Nephron (organoid): ENCODE results near the gene MEIOSIN.

Source experiments
- H3K27ac Mint-ChIP-seq, 3 experiments: 2 replicates each; pipeline ENCODE4 v1.8.0; 2020; ENCODE audit warnings: mixed read lengths in 3 of 3, mild to moderate bottlenecking in 2 of 3, moderate library complexity in 1 of 3
- H3K27me3 Mint-ChIP-seq: 2 replicates; pipeline ENCODE4 v1.8.0; 2021; ENCODE audit warnings: low read depth, mild to moderate bottlenecking, moderate library complexity, mixed read lengths
- H3K36me3 Mint-ChIP-seq: 2 replicates; pipeline ENCODE4 v1.8.0; 2020; ENCODE audit warnings: low read depth, mixed read lengths
- H3K4me1 Mint-ChIP-seq: 2 replicates; pipeline ENCODE4 v1.8.0; 2020; ENCODE audit warnings: mixed read lengths
- H3K4me3 Mint-ChIP-seq, 3 experiments: 2 replicates each; pipeline ENCODE4 v1.8.0; 2020; ENCODE audit warnings: mild to moderate bottlenecking in 3 of 3, mixed read lengths in 3 of 3, moderate library complexity in 2 of 3
- H3K9me3 Mint-ChIP-seq: 2 replicates; pipeline ENCODE4 v1.8.0; 2020; ENCODE audit warnings: mixed read lengths
- CTCF ChIP-seq, 3 experiments: fragments of 200-600 bp; sonication (generic); IDR thresholded peaks; one replicate each; pipeline ENCODE4 v1.5.0; 2021; ENCODE audit warnings: antibody characterized with exemption in 3 of 3; ENCODE audit not compliant: unreplicated experiment in 3 of 3

Gene MEIOSIN

DNA sequence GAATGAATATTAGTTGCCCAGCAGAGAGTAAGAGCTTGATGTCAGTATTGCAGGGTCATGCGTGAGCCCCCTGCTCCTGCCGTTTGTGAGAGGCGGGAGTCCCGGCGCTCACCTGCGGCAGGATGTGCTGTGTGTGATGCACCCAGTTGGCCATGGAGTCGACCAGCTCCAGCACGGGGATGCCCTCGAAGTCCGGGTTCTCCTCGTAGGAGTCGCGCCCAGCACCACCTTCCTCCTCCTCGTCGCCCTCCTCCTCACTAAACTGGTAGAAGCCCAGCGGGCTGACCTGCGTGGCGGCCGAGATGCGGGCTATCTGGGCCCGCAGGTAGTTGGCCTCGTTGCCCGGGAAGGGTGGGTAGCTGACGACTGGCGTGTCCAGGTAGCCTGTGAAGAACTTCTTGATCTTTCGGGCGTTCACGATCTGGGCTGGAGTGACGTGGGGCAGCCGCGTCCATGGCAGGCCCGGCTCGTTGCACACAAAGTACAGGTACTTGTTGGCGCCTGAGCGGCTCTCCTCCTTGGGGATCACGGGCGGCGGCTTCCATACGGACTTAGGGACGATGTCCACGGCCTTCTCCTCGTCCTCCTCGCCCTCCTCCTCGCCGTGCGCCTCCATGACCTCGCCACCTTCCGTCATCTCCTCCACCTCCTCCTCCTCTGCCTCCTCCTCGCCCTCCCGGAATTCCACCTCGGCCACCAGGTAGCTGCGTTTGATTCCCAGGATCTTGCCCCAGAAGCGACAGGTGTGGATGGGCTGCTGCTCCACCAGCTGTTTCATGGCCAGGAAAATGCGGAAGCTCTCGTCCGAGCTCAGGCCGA is 71.1 kb downstream of the MEIOSIN start:
- H3K36me3 Mint-ChIP-seq = no peaks in the 10 kb centered on the region
- no peak for TF ChIP-seq CTCF (IDR thresholded peaks at IDR 0.05; ENCODE audit: unreplicated experiment in 3 of 3)
- H3K4me1 Mint-ChIP-seq = peaks cover 6% of the 10 kb centered on the region
- H3K27me3 Mint-ChIP-seq = peaks cover 11% of the 10 kb centered on the region
- H3K9me3 Mint-ChIP-seq = no peaks in the 10 kb centered on the region
- no peak overlapping the region for H3K27ac Mint-ChIP-seq
- H3K4me3 Mint-ChIP-seq = no peak overlapping the region

GRCh38 chr19:45804959-45805230 is 71.7 kb downstream of the MEIOSIN start:
- Mint-ChIP-seq H3K27ac (no peak overlapping the region), H3K36me3 (no peaks in the 10 kb centered on the region), H3K27me3 (peaks cover 11% of the 10 kb centered on the region), H3K4me1 (peaks cover 10% of the 10 kb centered on the region), H3K4me3 (no peak overlapping the region), H3K9me3 (no peaks in the 10 kb centered on the region)
- TF ChIP-seq CTCF (IDR thresholded peaks at IDR 0.05; ENCODE audit: unreplicated experiment in 3 of 3) = no peak

- H3K36me3 Mint-ChIP-seq = no peaks in the 10 kb centered on the region
- H3K9me3 Mint-ChIP-seq = no peaks in the 10 kb centered on the region
- TF ChIP-seq CTCF (IDR thresholded peaks at IDR 0.05; ENCODE audit: unreplicated experiment in 3 of 3) = no peak
- no peak overlapping the region for H3K27ac Mint-ChIP-seq
- H3K4me1 Mint-ChIP-seq = peaks cover 10% of the 10 kb centered on the region
- H3K4me3 Mint-ChIP-seq = no peak overlapping the region
- peaks cover 7% of the 10 kb centered on the region for H3K27me3 Mint-ChIP-seq
These were observed 72.5 kb downstream of the MEIOSIN start for GRCh38 chr19:45805719-45806118.

GRCh38 chr19:45809643-45810159 is 76.5 kb downstream of the MEIOSIN start:
- Mint-ChIP-seq H3K9me3 (no peaks in the 10 kb centered on the region), H3K4me3 (peak overlapping the region in 1 of 3 experiments; percentile 42), H3K27me3 (no peaks in the 10 kb centered on the region), H3K36me3 (no peaks in the 10 kb centered on the region), H3K27ac (peak overlapping the region; percentile 3 to 55 (median 55)), H3K4me1 (peaks cover 5% of the 10 kb centered on the region)
- no peak for TF ChIP-seq CTCF (IDR thresholded peaks at IDR 0.05; ENCODE audit: unreplicated experiment in 3 of 3)

DNA sequence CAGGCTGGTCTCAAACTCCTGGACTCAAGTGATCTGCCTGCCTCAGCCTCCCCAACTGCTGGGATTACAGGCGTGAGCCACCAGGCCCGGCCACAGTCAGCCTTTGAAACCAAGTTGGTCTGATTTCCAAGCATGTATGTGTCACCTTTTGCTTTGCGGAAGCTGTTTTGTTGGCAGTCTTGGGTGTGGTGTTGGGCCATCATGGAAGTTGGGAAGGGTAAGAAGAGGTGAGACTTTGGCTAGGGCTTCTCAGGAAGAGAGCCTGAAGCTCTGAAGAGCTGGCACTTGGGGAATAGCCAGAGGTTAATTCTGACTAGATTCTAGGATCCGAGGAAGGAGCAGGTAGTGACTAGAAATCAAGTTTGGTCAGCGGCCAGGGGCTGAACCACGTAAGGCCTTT is 79.1 kb downstream of the MEIOSIN start:
- peaks cover 9% of the 10 kb centered on the region for H3K4me1 Mint-ChIP-seq
- peaks cover 2% of the 10 kb centered on the region for H3K27me3 Mint-ChIP-seq
- peak overlapping the region; percentile 33 to 45 (median 44) for H3K4me3 Mint-ChIP-seq
- no peak for TF ChIP-seq CTCF (IDR thresholded peaks at IDR 0.05; ENCODE audit: unreplicated experiment in 3 of 3)
- H3K9me3 Mint-ChIP-seq = no peaks in the 10 kb centered on the region
- peak overlapping the region in 1 of 3 experiments; percentile 38 for H3K27ac Mint-ChIP-seq
- no peaks in the 10 kb centered on the region for H3K36me3 Mint-ChIP-seq
